ELF-1 (cell line): Measurements from ENCODE around the gene C11orf71.

Experiments used
- DNase-seq: peaks from one replicate; pipeline ENCODE4 v3.0.0-alpha.2; 2016; ENCODE audit warnings: low read depth, low spot score

C11orf71 gene

GRCh38 chr11:114359342-114359741 is 41.0 kb downstream of the C11orf71 start:
- DNase-seq, result no peak

GRCh38 chr11:114358716-114359115 is 41.6 kb downstream of the C11orf71 start:
- DNase-seq, result peak; percentile 4

- no peak for DNase-seq
These were observed 46.2 kb downstream of the C11orf71 start for GRCh38 chr11:114354076-114354475.

GRCh38 chr11:114353443-114353842 is 46.9 kb downstream of the C11orf71 start:
- DNase-seq, result no peak

- no peak for DNase-seq
These were observed 50.3 kb downstream of the C11orf71 start for GRCh38 chr11:114350022-114350421.
